ENCODE results near the gene DOHH.

The DOHH gene

GRCh38 chr19:3543150-3544057, 42.9 kb upstream of the DOHH start:
- FAIRE-seq (no peak), DNase-seq (ENCODE audit: insufficient read length, low spot score) (no peak)
- TF ChIP-seq POLR2AphosphoS5 (IDR thresholded peaks at IDR 0.05; ENCODE audit: low read depth, low read length): peak; percentile 51; the same call in 1 of the 2 replicates
- no peak for TF ChIP-seq POLR2A (IDR thresholded peaks at IDR 0.05; ENCODE audit: low read depth, low read length)
- no peak for TF ChIP-seq PAX5 (IDR thresholded peaks at IDR 0.05; ENCODE audit: insufficient read depth, low read length, severe bottlenecking)

- TF ChIP-seq PAX5 (IDR thresholded peaks at IDR 0.05; ENCODE audit: insufficient read depth, low read length, severe bottlenecking) (no peak), POU2F2 (IDR thresholded peaks at IDR 0.05; ENCODE audit: low read depth, low read length) (no peak), SPI1 (IDR thresholded peaks at IDR 0.05; ENCODE audit: low read depth, low read length) (no peak), POLR2AphosphoS5 (IDR thresholded peaks at IDR 0.05; ENCODE audit: low read depth, low read length) (no peak), TAF1 (IDR thresholded peaks at IDR 0.05; ENCODE audit: low read depth, low read length) (no peak), POLR2A (IDR thresholded peaks at IDR 0.05; ENCODE audit: low read depth, low read length) (no peak)
- FAIRE-seq: no peak
- no peak for DNase-seq (ENCODE audit: insufficient read length, low spot score)
Measured at GRCh38 chr19:3539756-3540118, 39.3 kb upstream of the DOHH start.

GRCh38 chr19:3538965-3539755, 38.7 kb upstream of the DOHH start, which contains the start of gene TEKTIP1:
TSS of gene TEKTIP1 (plus strand) at chr19:3539174. CDS start at chr19:3539178, 4 bp downstream.
- FAIRE-seq: no peak
- TF ChIP-seq SPI1 (IDR thresholded peaks at IDR 0.05; ENCODE audit: low read depth, low read length) (no peak), POU2F2 (IDR thresholded peaks at IDR 0.05; ENCODE audit: low read depth, low read length) (0 out of 2 replicates have a peak, but pooled peaks have one; percentile 9), POLR2A (IDR thresholded peaks at IDR 0.05; ENCODE audit: low read depth, low read length) (no peak; the same call in 1 of the 2 replicates), PAX5 (IDR thresholded peaks at IDR 0.05; ENCODE audit: insufficient read depth, low read length, severe bottlenecking) (no peak), POLR2AphosphoS5 (IDR thresholded peaks at IDR 0.05; ENCODE audit: low read depth, low read length) (peak; percentile 38; the same call in 1 of the 2 replicates), TAF1 (IDR thresholded peaks at IDR 0.05; ENCODE audit: low read depth, low read length) (no peak)
- DNase-seq (ENCODE audit: insufficient read length, low spot score): no peak

- no peak for FAIRE-seq
- no peak; the same call in 1 of the 2 replicates for TF ChIP-seq POLR2A (IDR thresholded peaks at IDR 0.05; ENCODE audit: low read depth, low read length)
- DNase-seq (ENCODE audit: insufficient read length, low spot score): no peak
Measured at GRCh38 chr19:3538258-3538929, 37.9 kb upstream of the DOHH start.

GRCh38 chr19:3537438-3538240, 37.2 kb upstream of the DOHH start:
- no peak for DNase-seq (ENCODE audit: insufficient read length, low spot score)
- no peak for FAIRE-seq
- no peak for TF ChIP-seq POU2F2 (IDR thresholded peaks at IDR 0.05; ENCODE audit: low read depth, low read length)
- TF ChIP-seq POLR2A (IDR thresholded peaks at IDR 0.05; ENCODE audit: low read depth, low read length): peak; percentile 2; the same call in 1 of the 2 replicates

GRCh38 chr19:3537101-3537437, 36.6 kb upstream of the DOHH start:
- FAIRE-seq (no peak), DNase-seq (ENCODE audit: insufficient read length, low spot score) (no peak)
- no peak for TF ChIP-seq TAF1 (IDR thresholded peaks at IDR 0.05; ENCODE audit: low read depth, low read length)

- TF ChIP-seq POLR2A (IDR thresholded peaks at IDR 0.05; ENCODE audit: low read depth, low read length) (no peak), PAX5 (IDR thresholded peaks at IDR 0.05; ENCODE audit: insufficient read depth, low read length, severe bottlenecking) (no peak), POU2F2 (IDR thresholded peaks at IDR 0.05; ENCODE audit: low read depth, low read length) (no peak), TAF1 (IDR thresholded peaks at IDR 0.05; ENCODE audit: low read depth, low read length) (no peak), SPI1 (IDR thresholded peaks at IDR 0.05; ENCODE audit: low read depth, low read length) (no peak), POLR2AphosphoS5 (IDR thresholded peaks at IDR 0.05; ENCODE audit: low read depth, low read length) (no peak)
- DNase-seq (ENCODE audit: insufficient read length, low spot score) (no peak), FAIRE-seq (no peak)
Measured at GRCh38 chr19:3536429-3537100, 36.1 kb upstream of the DOHH start.

- TF ChIP-seq POLR2A (IDR thresholded peaks at IDR 0.05; ENCODE audit: low read depth, low read length): no peak
- TF ChIP-seq POU2F2 (IDR thresholded peaks at IDR 0.05; ENCODE audit: low read depth, low read length): no peak
- no peak for TF ChIP-seq SPI1 (IDR thresholded peaks at IDR 0.05; ENCODE audit: low read depth, low read length)
- TF ChIP-seq TAF1 (IDR thresholded peaks at IDR 0.05; ENCODE audit: low read depth, low read length): no peak
- TF ChIP-seq PAX5 (IDR thresholded peaks at IDR 0.05; ENCODE audit: insufficient read depth, low read length, severe bottlenecking): no peak
- no peak for TF ChIP-seq POLR2AphosphoS5 (IDR thresholded peaks at IDR 0.05; ENCODE audit: low read depth, low read length)
- DNase-seq (ENCODE audit: insufficient read length, low spot score): no peak
- no peak for FAIRE-seq
Measured at GRCh38 chr19:3535981-3536380, 35.5 kb upstream of the DOHH start.

GRCh38 chr19:3535563-3535965, 35.1 kb upstream of the DOHH start:
- TF ChIP-seq PAX5 (IDR thresholded peaks at IDR 0.05; ENCODE audit: insufficient read depth, low read length, severe bottlenecking) (no peak), POLR2A (IDR thresholded peaks at IDR 0.05; ENCODE audit: low read depth, low read length) (no peak), TAF1 (IDR thresholded peaks at IDR 0.05; ENCODE audit: low read depth, low read length) (no peak)
- FAIRE-seq (no peak), DNase-seq (ENCODE audit: insufficient read length, low spot score) (no peak)
